Hepatic stellate cell (primary cell): ENCODE data around the gene NAT8L.

Experiments used
- DNase-seq: peaks from one replicate; pipeline ENCODE4 v3.0.0; 2011; ENCODE audit warnings: low spot score

The NAT8L gene

DNA sequence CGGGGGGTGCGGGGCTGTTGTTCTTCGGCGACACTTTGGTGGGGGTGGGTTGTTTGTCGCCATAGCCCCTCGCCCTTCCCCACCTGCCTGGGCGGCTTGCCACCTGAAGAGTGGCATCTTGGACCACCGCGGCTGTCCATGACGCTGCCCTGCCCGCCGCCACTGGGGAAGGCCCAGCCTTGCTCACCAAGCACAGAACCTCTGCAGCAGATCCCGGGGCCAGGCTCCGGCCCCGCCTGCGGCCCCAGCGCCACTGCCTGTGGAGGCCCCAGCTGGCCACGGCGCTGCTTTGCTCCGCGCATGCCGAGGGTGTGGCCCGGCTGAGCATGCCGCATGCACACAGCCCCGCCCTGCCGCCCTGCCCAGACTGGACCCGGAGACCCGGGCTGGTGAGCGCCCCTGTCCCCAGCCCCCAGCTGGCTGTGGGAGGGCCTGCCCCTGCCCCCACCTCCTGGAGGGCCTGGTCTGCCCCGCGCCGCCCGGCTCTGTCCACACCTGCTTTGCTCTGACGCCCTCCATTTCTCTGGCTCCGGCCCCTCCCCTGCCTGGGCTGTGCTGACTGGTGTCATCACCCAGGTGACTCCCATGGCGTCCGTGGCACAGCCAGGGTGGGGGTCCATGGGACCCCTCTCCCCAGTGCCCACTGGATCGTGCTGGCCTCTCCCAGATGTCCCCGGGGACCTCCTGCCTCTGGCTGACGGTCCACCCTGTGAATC lies 5.3 kb downstream of the NAT8L start:
- DNase-seq, result no peak

DNA sequence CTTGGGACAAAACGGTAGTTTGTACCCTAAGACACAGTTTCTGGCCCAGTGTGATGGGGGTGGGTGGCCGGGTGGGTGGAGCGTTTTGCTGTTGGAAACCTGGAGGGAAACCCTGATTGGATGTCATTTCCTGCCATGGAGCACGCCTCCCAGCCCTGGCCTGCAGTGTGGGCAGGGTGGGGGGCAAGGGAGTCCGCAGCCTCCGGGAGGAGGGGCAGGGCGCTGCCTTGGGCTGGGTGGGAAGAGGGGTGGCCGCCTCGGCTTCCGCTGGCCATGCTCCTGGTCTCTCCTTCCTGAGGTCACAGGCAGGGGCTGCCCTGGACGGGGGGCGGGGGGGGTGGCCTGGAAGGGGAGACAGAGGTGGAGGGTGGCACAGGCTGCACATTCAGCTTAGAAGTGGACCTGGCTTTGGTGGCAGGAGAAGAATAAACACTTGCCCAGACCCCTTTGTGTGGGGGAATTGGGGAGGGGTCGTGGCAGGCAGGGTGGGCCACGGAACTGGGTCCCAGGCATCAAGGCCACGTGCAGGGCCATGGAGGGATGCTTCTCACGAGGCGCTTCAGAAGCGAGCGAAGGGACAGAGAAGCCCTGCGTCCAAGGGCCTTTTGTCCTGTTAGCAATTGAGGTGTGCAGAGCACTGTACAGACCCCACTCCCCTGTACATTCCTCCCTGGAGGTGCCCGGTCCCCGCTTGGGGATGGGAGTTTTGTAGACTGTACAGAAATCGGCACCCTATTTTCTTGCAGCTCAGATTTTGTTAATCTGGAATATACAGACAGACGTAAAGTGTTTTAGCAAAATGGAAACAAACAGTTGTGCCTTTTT lies 6.2 kb downstream of the NAT8L start:
- DNase-seq, result no peak

DNA sequence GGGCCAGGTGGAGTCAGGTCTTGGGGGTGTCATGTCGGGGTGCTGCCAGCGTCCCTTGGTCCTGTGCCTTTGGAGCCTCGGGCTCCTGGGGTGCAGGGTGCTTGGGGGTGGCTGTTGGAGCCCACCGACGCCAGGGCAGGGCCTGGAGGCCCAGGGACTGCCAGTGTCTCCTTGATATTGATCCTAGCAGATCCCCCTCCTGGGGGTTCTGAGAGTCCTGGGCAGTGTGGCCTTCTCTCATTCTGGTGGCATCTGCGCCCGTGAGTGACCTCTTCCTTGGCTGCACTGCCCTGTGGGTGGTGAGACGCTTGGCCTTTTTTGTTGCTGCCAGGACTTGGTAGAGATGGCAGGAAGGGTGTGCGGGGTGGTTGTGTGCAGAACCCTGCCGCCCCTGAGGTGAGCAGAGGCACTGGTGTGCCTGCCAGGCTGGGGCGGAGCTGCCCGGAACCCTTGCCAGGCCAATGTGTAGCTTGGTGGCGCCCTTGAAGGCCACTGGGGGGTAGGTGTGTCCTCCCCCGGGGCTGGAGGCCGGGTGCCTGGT lies 7.0 kb downstream of the NAT8L start:
- DNase-seq, result no peak

DNA sequence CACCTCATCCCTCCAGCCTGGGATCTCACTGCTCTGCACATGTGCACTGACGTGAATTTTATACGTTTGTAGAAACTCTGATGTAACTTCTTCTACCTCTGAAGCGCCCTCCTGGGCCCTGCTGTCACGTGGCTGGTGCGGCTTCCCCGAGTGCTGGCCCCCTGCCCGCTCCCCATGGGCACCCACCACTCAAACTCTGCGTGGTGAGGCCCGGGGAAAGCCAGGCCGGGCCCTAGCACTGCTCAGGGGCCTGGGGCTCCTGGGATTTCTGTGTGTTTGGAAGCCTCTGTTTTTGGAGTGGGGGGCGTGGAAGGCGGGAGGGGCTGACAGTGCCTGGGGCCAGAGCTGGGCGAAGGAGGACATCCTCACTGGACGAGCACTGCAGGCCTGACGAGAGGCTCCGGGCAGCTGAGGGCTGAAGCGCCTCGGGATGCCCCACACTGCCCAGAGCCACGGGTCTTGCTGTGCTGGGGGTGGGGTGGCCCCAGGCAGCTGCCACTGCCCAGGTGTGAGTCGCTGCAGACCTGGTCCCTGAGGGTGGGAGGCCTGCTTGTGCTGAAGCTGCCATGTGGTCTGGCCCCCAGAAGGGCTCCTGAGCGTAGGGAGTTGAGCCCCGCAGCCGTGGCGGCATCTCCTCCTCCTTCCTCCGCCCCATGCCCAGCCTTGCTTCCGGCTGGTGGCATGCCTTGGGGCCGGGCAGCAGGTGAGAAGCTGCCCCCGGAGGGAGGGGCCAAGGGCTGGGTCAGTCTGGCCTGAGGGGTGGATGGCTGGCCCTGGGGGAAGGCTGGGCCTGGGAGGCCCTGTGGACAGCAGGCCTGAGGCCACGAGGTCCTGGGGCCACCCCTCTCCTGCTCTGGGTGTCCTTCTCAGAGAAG lies 7.7 kb downstream of the NAT8L start:
- DNase-seq, result no peak

DNA sequence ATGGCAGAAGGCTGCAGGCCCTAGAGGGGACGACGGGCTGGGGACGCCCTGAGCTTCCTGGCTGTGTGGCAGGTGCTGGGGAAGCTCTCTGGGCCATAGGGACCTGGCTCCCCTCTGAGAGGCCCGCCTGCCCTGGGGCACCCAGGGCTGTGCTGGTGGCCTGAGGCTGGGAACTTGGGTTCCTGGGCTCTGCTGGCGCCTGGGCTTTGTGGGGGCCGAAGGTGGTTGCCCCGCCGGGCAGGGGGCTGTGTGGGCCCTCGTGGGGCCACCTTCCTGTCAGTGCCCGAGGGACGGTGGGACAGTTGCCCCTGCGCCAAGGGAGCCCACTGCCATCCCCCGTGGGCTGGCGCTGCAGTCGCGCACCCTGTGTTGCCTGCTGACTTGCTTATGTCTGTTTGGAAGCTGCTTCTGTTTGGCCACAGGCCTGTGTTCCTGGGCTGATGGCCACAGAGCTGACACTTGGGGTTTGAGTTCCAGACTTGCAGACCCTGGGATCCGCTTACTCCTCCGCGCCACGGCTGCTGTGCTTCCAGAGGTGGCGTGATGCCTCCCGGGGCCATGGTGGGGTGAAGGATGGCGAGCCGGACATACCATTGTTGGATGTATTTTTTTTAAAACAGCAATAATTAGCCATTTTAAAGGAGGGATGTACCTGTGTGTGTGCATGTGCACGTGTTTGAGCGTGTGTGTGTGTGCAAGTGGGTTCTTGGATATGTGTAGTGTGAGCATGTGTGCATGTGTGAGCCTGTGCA lies 8.5 kb downstream of the NAT8L start:
- no peak for DNase-seq

DNA sequence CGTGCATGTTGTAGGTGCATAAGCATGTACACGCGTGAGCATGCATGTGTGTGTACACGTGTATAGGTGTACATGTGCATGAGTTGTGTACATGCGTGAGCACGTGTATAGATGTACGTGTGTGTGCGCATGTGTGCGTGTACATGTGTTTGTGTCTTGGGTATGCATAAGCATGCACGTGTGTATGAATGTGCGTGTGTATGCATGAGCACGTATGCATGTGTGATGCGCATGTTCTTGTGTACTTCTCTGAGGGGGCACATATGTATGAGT lies 9.0 kb downstream of the NAT8L start:
- no peak for DNase-seq

DNA sequence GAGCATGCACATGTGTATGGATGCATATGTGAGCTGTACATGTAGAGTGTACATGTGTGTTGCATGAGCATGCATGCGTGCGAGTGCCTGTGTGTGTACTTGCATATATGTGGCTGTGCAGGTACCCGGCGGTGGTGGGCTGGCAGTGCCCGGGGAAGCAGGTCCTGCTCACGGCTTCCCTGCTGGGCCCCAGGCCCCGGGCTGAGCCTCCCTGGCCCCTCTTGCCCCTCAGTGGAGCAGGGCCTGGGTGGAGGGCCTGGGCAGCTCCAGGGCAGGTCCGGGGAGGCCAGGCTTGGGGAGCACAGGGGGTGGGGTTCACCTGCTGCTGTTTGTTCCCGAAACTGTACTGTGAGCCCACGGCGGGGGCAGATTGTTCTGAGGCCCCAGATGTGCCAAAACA lies 9.4 kb downstream of the NAT8L start:
- no peak for DNase-seq

DNA sequence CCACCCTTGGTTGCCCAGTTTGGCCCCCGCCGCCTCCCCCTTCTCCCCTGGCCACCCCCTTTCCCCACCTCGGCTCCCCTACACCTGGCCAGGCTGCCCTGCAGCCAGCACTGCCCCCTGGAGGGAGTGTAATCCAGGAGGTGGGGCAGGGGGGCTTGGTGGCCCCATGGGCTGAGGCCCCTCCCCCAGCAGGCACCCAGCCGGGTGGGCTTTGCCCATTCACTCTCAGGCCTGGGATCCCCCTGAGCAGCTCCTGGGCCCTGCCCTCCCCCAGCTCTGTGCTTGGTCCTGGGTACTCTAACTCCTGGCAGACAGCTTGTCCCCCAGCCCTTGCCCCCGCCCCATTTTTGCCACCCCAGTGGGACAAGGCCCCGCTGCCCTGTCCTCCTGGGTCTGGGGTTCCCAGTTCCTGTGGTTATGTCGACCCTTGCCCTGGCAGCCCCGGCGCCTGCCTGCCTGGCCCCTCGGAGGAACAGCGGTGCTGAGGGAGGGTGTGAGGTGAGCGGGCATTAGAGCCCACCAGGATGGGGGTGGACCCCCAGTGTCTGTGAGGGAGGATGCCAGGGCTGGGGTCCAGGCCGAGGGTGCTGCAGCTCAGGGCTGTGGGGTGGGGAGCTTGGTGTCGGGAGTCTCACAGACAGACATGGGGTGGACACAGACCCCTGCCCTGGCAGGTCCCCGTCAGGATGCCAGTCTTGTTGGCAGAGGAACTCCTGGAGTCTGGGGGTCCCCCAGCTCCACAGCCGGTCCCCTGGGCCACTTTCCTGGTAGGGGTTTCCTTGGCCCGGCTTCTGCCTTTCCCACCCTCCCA lies 10.2 kb downstream of the NAT8L start:
- no peak for DNase-seq

DNA sequence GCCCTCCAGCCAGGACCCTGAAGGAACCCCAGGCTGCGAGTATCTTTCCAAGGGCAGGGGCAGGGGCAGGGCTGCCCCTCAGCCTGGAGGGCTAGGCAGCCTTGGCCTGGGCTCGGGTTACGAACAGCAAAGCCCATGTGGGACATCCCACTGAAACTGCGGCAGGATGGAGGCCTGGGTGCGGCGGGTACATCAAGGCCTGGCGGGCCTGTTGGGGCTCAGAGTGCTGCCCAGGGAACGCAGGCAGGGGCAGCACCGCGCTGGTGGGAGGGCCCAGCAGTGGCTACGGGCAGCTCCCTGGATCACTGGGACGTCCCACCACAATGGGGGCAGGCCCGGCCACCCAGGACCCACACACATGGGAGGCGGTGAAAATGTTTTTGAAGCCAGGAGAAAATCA lies 10.9 kb downstream of the NAT8L start:
- DNase-seq, result no peak

DNA sequence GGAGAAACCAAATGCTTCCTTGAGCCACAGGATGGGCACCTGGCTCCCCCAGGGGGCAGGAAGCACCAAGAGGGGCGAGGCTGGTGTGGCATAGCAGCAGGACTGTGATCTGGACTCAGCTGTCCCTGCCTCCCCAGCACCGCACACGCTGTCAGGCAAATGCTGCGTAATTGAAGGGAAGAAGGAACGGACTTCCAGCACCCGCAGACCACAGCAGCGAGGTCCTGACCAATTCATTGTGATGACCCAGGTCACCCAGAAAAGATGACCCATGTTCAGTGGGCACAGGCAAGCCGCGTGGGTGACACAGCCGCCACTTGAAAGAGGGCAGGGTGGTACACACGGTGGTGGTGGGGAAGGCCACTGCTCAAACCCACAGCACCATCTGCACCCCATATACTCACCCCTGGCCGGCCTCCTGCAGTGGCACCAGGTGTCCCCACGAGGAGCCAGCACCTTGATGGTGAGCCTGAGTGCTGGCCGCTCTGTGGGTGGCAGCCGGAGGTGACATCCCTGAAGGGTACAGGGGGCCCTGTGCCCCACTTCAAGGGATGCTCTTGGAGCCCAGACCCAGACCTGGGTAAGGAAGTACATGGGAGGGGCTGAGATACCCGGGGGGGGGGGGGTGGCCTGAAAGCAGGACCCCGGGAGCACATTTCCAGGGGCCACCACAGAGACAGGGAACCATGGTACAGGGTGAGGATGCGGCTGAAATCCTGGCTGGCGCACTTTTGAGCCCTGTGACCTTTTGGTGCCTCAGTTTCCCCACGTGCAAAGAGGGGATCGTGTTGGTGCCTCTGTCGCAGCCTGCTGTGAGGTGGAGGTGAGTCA lies 11.5 kb downstream of the NAT8L start:
- DNase-seq, result no peak

DNA sequence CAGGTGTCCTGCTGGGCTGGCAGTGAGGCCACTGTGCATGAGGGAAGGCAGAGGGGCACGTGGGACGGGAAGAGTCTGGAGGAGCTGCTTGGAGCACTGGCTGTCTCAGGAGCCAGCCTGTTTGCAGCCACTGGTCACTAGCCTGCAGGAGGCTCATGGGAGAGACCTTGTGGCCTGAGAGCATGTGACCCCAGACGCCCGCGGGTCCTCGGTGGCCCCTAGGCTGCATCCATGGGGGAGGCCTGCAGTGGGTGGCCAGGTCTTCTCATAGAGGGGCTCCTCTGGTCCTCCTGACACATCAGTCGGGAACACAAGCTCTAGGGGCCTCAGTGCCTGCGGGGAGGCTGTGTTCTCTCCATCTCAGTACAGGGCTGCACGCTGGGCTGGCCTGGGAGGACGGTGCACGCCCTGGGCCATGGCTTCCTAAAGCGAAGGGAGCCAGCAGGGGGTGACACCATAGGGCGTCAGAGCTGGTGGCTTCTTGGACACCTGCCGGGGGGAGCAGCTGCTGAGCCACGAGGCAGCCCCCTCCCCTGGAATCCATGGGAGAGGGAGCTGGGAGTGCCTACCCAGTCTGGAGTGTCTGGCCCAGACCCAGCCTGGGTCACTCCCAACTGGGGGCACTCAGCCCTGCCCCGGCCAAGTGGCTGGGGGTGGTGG lies 12.3 kb downstream of the NAT8L start:
- no peak for DNase-seq

DNA sequence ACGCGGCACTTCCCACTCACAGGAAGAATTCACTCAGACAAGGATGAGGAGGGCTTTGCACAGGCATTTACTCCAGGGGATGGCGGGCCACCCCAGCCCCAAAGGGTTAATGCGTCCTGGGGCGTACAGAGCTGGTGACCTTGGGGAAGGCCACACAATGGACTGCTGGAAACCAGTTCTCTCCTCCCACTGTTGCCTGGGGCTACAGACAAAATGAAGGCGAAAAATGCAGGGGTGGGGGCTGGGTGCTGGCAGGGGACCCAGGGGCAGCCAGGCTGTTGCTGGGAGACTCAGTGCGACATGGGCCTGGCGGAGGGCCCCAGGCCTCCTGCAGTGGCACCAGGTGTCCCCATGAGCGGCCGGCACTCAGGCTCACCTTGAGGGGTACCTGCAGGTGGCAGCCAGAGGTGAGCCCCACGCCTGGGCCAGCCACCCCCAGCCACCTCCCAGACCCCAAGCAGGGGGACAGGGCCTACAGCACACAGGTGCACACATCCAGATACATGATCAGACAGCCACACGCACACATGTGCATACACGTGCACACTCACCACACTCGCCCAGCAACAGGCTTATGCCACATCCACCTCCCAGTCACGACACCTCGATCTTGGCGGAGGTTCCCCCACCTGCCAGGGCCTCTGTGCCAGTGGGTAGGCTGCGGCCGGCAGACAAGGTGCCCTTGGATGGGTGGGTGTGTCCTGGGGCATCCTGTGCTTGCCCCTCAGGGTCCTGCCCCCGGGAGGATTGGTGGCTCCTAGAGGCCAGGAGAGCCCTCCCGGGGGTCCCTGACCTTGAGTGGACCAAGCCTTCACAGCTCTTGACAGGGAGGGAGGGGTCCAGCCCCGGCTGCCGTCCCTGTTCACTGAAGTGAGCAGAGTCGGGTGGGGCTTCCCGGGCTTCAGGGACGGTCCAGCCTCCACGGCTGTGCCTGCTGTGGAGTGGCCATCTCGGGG lies 13.1 kb downstream of the NAT8L start:
- no peak for DNase-seq

DNA sequence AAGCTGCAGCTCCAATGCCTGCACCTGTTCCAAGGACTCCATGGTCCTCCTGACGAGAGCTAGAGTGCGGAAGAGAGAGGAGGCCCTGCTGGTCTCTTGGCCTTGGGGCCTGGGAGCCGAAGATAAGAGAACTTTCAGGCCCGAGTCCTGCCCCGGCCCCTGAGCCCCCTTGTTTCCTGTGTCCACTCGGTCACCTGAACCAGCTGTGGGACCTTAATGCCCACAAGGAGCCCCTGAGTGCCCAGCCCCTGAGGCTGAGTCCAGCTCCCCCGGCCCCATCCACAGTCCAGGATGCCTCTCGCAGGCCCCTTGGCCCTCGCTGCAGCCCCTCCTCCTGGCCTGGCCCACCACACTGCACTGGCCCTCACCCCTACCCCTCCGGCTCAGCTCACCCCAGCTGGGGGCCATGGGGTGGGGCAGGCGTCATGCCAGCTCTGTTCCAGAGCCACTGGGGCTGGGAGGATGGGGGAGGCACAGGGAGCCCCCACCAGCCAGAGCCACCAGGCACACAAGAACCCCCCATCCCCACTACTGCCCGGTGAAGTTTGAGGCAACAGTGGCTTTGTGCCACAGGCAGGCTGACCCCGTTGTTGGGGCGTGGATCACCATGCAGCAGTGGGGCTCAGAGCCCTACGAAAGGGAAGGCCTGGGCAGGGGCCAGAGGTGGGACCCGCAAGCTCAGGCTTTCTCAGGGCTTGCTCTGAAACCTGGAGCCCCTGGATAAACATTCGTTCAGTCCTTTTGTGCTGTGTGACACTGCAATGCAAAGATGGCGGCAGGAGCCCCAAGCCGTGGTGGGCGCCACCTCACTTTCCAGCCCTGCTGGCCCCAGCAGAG lies 14.1 kb downstream of the NAT8L start:
- no peak for DNase-seq

DNA sequence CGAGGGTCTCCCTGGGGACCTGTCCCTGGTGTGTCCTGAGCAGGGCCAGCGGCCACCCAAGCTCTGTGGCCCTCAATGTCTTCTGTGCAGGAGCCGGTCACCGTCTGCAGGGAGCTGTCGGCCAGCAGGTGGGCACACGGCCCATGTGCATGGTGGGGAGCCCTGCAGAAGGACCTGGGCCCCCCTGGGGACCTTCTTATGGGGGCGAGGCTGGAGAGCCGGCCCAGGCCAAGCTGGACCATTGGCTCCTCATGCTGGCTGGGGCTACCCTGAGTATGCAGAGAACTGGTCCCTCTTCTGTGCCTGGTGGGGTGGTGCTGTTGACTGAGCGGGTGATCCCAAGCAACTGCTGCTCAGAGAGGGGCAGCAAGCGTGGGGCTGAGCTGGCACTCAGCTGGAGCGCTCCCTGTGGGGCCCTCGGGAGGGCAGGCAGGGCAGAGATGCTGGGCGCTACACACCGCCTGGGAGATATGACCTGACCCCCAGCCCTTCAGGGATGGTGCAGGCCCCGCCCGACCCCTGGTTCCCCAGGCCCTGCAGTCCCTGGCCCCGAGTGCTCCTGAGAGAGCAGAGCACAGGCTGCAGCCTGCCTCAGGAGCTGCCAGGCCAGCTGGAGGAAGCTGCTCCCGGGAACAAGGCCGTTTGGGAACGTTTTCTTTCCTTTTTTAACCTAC lies 14.8 kb downstream of the NAT8L start:
- no peak for DNase-seq

DNA sequence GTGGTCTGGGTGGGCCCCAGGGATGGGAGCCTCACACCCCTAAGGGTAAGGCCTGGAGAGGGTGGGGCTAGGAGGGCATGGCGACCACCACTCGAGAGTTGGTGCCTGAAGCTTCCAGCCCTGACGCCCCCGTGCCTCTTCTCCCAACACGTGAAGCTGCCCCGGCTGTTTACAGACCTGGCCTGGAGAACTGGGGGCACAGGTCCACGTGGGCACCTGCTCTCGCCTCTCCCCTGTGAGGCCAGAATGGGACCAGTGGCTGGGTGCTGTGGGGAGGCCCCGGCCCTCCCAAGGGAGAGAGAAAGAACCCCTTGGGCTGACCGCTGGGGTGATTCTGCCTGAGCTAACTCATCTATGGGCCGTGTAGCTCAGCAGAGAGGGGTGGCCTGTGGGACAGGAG lies 15.5 kb downstream of the NAT8L start:
- DNase-seq, result no peak

DNA sequence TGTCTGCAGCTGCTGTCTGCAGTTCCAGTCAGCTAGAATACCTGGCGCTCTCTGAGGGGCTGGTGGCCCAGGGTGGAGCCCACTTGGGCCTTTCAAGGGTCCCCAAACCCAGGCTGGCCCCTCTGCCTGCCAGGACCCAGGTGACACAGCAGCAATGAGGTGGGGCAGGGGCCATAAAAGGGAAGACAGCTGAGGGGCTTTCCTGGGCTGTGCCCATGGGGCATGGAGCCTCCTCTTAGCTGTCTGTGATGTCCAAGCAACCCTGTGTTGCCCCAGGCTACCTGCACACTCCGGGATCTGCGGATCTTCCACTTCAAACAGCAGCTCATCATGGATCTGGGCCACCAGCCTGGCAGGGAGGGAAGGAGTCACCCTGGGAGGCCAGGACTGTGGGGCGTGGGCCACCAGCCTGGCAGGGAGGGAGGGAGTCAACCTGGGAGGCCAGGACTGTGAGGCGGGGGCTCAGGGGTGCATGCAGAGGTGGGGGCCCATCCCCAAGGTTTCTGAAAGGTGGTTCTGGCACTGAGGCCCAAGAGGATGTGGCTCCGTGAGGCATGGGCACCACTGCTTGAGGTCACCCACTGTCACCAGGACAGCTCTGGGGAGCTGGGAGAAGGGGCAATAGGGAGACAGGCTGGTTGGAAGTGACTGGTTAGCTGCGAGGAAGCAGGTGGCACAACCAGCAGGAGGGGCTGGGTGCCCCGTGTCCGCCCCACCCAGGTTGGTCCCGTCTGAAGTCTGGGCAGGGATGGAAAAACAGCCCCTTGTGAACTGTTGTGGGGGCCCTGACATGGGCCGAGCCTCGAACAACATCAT lies 16.3 kb downstream of the NAT8L start:
- no peak for DNase-seq
